ENCODE measurements around the gene DNAJC17. TPM values are rescaled to one million over a fixed set of nuclear protein-coding genes. Genes with fewer than 3 reads are reported as not detected.

The DNAJC17 gene
- total RNA-seq, 2 experiments from 2014 or later = 45.6 to 51.2 TPM

DNA sequence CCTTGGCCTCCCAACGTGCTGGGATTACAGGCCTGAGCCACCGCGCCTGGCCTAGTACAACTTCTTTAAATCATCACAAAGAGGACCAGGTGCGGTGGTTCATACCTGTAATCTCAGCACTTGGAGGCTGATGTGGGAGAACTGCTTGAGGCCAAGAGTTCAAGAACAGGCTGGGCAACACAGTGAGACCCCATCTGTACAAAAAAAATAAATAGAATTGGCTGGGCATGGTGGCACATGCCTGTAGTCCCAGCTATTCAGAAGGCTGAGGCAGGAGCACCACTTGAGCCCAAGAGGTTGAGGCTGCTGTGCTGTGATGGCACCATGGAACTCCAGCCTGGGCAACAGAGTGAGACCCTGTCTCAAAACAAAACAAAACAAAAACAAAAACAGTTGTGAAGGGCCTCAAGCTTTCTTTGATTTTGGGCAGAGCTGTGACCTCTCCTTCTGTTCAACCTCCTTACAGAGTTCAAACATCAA lies 58.1 kb downstream of the DNAJC17 start:
- ATAC-seq = no peak
- H3K9me3 Mint-ChIP-seq (ENCODE audit: low read depth) = no peaks in the 10 kb centered on the region
- peaks cover 21% of the 10 kb centered on the region for H3K36me3 Mint-ChIP-seq
- CTCF ChIA-PET = interaction anchor here (2.3 kb wide), 1 partner anchor 33 kb away, joined by 7 read pairs; no protein-coding TSS in a partner anchor
- peaks cover 50% of the 10 kb centered on the region for H3K4me1 Mint-ChIP-seq
- no peaks in the 10 kb centered on the region for H3K27me3 Mint-ChIP-seq
- H3K4me3 Mint-ChIP-seq = no peak overlapping the region
- H3K27ac Mint-ChIP-seq = peak overlapping the region; percentile 42
- DNase-seq = no peak

DNA sequence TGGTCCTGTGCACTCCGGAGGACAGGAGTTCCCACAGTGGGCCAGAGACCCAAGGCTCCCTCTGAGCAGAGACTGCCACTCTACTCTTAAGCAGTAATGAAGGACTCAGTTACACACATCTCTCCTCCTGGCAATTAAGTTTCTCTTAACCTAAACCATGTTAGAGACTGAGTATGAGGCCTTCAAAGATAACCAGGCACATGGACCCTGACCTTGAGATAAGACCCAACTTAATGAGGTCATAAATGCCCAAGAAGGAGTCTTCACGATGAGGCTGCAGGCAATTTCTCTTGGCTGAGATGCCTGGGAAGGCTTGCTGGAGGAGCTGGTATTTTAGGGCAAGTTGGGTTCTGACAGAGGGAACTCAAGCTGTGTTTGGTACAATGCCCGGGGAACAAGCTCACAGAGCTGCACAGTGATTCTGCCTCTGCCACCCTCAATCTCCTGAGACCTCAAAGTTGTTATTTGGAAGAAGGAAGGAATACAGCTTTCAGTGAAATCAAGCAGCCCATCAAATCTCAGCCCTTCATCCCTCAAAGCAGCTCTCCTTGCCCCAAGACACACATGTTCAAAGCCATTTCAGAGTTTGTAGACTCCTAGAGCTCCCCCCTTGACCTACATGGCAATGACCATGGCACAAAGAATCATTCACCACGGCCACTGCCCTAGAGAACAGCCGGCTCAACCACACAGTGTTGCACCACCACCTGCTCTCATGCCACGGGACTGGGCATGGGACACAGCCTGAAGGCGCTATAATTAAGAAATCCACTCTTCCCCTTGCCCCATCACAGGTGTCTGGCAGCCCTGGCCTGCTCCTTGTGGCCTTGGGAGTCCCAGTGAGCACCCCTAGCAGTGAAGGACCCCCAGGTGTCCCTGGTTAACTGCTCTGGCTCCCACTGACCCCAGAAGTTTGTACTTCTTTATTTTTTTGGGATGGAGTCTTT lies 59.3 kb downstream of the DNAJC17 start:
- DNase-seq = no peak
- CTCF ChIA-PET = interaction anchor here (1.3 kb wide), 1 partner anchor 53 kb away, joined by 3 read pairs; the partner anchor contains the start of gene RAD51
- peaks cover 24% of the 10 kb centered on the region for H3K36me3 Mint-ChIP-seq

DNA sequence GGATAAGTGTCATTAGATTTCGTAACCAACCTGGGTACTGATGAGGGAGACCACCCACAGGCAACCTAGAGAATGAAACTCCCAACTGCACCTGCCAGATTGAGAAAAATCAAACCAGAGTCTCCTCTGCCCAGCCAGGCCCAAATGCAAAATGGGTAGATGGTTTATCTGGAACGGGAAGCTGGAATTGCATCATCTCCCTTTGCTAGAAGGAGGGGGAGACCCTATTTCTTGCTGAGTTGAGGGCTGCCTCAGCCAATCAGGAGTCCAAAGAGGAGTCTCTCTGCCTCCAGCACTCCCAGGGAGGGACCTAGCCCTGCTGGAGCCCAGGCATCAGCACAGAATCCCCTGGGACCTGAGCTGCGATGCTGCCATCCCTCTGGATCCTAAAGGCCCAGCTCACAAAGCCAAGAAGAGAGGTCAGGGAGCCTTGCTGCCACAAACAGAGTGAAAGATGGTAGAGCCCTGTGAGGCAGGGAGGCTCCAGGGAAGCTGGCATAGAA lies 60.3 kb downstream of the DNAJC17 start:
- CTCF ChIA-PET = interaction anchor here (0.6 to 4.1 kb wide), 3 partner anchors 35 to 139 kb away, joined by 3 to 23 read pairs (median 3); partner anchors contain the start of gene RAD51
- Mint-ChIP-seq H3K27ac (peak overlapping the region; percentile 6), H3K4me1 (peaks cover 50% of the 10 kb centered on the region), H3K36me3 (peaks cover 30% of the 10 kb centered on the region), H3K9me3 (ENCODE audit: low read depth) (no peaks in the 10 kb centered on the region), H3K4me3 (no peak overlapping the region), H3K27me3 (no peaks in the 10 kb centered on the region)
- ATAC-seq (no peak), DNase-seq (no peak)

More for the DNA sequence above, 59.3 kb downstream of the DNAJC17 start:
- no peak for ATAC-seq
- peaks cover 51% of the 10 kb centered on the region for H3K4me1 Mint-ChIP-seq
- H3K9me3 Mint-ChIP-seq (ENCODE audit: low read depth) = no peaks in the 10 kb centered on the region
- H3K27me3 Mint-ChIP-seq = no peaks in the 10 kb centered on the region
- peak overlapping the region; percentile 25 for H3K27ac Mint-ChIP-seq
- H3K4me3 Mint-ChIP-seq = no peak overlapping the region

DNA sequence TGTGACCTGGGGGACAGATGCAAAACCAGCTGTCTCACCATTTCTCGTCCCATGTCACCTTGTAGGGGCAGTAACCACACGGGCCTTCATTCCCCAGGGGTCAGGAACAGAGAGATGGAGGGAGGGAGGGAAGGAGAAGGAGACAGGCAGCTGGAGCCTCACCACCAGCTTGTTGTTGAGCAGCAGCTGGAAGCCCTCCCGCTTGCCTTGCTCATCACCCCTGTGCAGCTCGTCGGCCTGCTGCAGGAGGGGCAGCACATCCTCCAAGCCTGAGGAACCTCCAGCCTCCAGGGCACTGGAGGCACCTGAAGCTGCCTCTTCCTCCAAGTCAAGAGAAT lies 62.5 kb downstream of the DNAJC17 start:
- no peaks in the 10 kb centered on the region for H3K27me3 Mint-ChIP-seq
- peaks cover 33% of the 10 kb centered on the region for H3K36me3 Mint-ChIP-seq
- H3K27ac Mint-ChIP-seq = peak overlapping the region; percentile 97
- CTCF ChIA-PET = interaction anchor here (0.8 to 4.1 kb wide), 12 partner anchors 8 to 147 kb away, joined by 3 to 23 read pairs (median 6); partner anchors contain the start of gene GCHFR
- H3K4me3 Mint-ChIP-seq = no peak overlapping the region
- H3K4me1 Mint-ChIP-seq = peaks cover 52% of the 10 kb centered on the region
- ATAC-seq = no peak
- no peak for DNase-seq
- H3K9me3 Mint-ChIP-seq (ENCODE audit: low read depth) = no peaks in the 10 kb centered on the region

DNA sequence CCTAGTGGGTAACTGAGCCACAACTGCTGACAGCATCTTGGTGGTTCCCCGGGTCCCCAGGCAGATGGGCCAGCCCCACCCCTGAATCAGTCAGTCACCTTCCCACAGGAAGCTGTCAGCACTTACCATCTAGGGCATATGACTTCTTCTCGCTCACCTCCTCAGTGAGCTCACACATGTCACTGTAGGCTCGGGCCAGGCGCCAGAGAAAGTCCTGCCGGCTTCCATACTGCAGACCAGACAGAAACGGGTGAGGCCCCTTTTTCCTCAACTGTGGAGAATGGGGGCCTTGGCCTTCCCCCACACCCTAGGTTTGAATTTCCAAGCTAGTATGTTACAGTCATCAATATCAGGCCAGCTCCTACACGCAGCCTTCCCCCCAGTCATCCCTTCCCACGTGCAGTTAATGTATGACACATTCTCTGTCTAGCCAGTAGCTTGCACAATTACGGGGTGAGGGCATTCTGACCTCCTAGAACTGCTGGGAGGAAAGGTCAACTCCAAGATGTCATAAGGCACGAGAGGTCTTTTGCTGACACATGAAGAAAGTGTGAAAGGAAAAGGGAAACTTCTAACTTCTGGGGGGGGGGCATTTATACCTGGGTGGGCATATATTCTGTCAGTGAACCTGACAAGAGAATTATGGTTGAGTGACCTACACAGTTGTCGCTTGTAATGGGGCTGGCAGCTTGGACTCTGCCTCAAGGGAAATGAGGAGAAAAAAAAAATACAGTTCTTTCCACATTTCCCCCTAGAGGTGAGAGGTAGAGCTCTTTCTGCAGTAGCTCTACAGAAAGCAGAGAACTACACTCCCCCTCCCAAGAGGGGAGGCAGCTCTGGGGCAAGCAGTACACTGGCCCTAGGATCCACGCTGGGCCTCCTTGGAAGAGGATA lies 63.1 kb downstream of the DNAJC17 start:
- peaks cover 52% of the 10 kb centered on the region for H3K4me1 Mint-ChIP-seq
- H3K27me3 Mint-ChIP-seq = no peaks in the 10 kb centered on the region
- DNase-seq (peak; percentile 92), ATAC-seq (peak; percentile 98)
- peak overlapping the region; percentile 97 for H3K27ac Mint-ChIP-seq
- peaks cover 36% of the 10 kb centered on the region for H3K36me3 Mint-ChIP-seq
- CTCF ChIA-PET = interaction anchor here (0.6 to 4.1 kb wide), 20 partner anchors 9 to 150 kb away, joined by 3 to 23 read pairs (median 6); partner anchors contain the start of genes GCHFR, RAD51 and VPS18
- H3K4me3 Mint-ChIP-seq = peak overlapping the region; percentile 39
- no peaks in the 10 kb centered on the region for H3K9me3 Mint-ChIP-seq (ENCODE audit: low read depth)

DNA sequence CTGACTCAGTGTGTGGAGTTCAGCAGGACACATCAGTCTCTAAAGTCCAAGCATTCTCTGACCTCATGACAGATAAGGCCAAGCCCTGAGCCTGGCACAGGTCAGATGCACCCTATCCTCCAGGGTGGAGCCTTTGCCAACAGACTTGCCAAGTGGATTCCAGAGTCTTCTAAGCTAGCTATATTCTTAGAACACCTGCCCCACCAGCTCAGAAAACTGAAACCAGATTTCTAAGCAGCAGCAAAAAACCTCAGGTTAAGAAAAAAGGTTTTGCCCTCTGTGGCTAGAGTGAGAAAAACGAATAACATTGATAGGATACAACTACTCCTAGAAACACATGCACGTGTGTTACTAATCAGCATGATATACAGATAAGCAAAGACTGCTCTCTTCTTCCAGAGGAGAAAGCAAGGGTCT lies 63.8 kb downstream of the DNAJC17 start:
- peaks cover 40% of the 10 kb centered on the region for H3K36me3 Mint-ChIP-seq
- no peaks in the 10 kb centered on the region for H3K9me3 Mint-ChIP-seq (ENCODE audit: low read depth)
- no peak for ATAC-seq
- H3K27me3 Mint-ChIP-seq = no peaks in the 10 kb centered on the region
- H3K27ac Mint-ChIP-seq = peak overlapping the region; percentile 97
- DNase-seq = peak; percentile 52
- H3K4me1 Mint-ChIP-seq = peaks cover 52% of the 10 kb centered on the region
- peak overlapping the region; percentile 39 for H3K4me3 Mint-ChIP-seq
- CTCF ChIA-PET = interaction anchor here (0.6 to 4.1 kb wide), 19 partner anchors 10 to 151 kb away, joined by 3 to 23 read pairs (median 6); partner anchors contain the start of genes GCHFR, RAD51 and VPS18

DNA sequence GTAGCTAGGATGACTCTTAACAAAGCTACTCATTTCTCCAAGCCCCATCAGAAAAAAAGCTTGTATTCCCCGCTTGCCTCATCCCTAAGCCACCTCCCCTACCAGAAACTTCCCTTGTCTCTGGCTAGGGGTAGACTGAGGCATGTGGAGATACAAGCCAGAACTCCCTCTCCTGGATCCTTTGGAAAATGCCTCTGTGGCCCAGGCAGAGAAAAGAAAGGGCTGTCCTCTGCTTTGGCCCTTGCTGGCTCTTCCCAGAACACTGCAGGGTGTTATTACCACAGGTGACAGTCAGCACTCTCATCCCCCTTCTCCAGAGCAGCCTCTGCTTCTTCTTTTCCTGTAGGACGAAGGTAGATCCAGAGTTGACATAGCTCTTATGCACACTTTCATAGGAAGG lies 67.4 kb downstream of the DNAJC17 start:
- peaks cover 29% of the 10 kb centered on the region for H3K4me1 Mint-ChIP-seq
- no peaks in the 10 kb centered on the region for H3K9me3 Mint-ChIP-seq (ENCODE audit: low read depth)
- peaks cover 56% of the 10 kb centered on the region for H3K36me3 Mint-ChIP-seq
- H3K4me3 Mint-ChIP-seq = no peak overlapping the region
- ATAC-seq = no peak
- CTCF ChIA-PET = interaction anchor here (1.2 to 2.8 kb wide), 3 partner anchors 39 to 45 kb away, joined by 3 to 10 read pairs (median 7); partner anchors contain the start of gene RAD51
- no peaks in the 10 kb centered on the region for H3K27me3 Mint-ChIP-seq
- no peak for DNase-seq
- no peak overlapping the region for H3K27ac Mint-ChIP-seq

DNA sequence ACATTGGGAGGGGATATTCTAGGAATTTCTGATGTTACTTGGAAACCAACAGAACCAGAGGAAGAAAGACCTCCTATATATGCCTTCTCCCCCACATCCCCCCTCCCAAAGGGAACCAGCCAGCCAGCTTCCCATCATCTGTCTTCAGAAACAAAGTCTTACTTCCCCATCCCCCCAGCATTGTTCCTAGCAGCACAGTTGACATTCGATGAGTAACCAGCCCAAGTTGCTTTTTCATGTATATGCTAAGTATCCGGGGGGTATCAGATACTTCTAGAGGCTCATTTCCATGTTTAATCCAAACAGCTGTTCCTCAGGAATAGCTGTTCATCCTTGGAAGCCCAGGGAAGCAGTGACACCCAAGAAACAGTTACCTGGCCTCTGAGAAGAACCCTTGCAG lies 68.2 kb downstream of the DNAJC17 start:
- peaks cover 56% of the 10 kb centered on the region for H3K36me3 Mint-ChIP-seq
- H3K27me3 Mint-ChIP-seq = no peaks in the 10 kb centered on the region
- CTCF ChIA-PET = interaction anchor here (1.2 to 2.8 kb wide), 4 partner anchors 38 to 65 kb away, joined by 3 to 10 read pairs (median 5); partner anchors contain the start of gene RAD51
- no peak overlapping the region for H3K27ac Mint-ChIP-seq
- DNase-seq (no peak), ATAC-seq (no peak)
- no peak overlapping the region for H3K4me3 Mint-ChIP-seq
- H3K9me3 Mint-ChIP-seq (ENCODE audit: low read depth) = no peaks in the 10 kb centered on the region
- peaks cover 21% of the 10 kb centered on the region for H3K4me1 Mint-ChIP-seq

DNA sequence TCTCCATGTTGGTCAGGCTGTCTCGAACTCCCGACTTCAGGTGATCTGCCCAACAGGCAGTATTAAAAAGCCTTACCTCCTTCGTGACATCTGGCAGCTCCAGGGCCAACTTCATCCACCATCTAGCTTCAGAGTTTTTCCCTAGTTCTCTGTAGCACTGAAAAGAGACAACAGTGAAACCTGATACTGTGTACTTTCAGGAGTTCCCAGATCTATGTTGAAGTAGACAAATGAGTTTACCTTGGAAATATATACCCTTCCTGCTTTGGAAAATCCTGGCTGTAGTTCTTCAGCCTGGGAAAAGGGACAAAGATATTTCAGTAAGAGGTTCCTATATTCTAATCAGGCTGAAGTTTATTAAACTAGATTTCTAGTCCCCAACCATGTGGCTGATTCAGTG lies 70.2 kb downstream of the DNAJC17 start:
- CTCF ChIA-PET = interaction anchor here (2.8 kb wide), 1 partner anchor 45 kb away, joined by 10 read pairs; no protein-coding TSS in a partner anchor
- Mint-ChIP-seq H3K4me1 (peaks cover 2% of the 10 kb centered on the region), H3K9me3 (ENCODE audit: low read depth) (no peaks in the 10 kb centered on the region), H3K36me3 (peaks cover 53% of the 10 kb centered on the region), H3K27me3 (no peaks in the 10 kb centered on the region), H3K27ac (no peak overlapping the region), H3K4me3 (no peak overlapping the region)
- DNase-seq (no peak), ATAC-seq (no peak)

DNA sequence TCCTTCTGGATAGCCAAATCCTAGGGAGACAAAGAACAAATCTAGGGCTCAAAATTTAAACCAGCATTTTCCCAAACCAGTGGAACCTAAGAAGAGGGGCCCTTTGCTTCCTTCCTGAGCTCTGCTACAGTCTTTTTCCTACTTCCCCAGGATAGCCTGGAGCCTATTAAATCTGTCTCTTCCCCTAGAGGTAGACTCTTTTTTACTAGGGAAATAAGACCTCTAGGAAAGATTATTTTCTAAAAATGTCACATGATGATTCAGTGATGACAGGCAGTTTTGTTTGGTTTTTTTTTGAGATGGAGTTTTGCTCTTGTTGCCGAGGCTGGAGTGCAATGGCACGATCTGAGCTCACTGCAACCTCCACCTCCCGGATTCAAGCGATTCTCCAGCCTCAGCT lies 70.7 kb downstream of the DNAJC17 start:
- CTCF ChIA-PET = interaction anchor here (0.9 kb wide), 1 partner anchor 24 kb away, joined by 5 read pairs; no protein-coding TSS in a partner anchor
- peaks cover 55% of the 10 kb centered on the region for H3K36me3 Mint-ChIP-seq

DNA sequence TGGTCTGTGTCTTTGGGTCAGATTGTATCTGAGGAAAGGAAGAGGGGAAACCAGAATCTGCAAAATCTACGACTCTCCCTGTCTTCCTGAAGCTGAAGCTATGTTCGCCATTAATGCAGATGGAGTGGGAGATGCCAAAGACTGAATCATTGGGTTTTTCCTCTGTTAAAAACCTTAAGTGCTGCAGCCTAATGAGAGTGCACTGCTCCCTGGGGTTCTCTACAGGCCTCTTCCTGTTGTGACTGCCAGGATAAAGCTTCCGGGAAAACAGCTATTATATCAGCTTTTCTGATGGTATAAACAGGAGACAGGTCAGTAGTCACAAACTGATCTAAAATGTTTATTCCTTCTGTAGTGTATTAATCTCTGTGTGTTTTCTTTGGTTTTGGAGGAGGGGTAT lies 76.2 kb downstream of the DNAJC17 start:
- no peaks in the 10 kb centered on the region for H3K4me1 Mint-ChIP-seq
- no peaks in the 10 kb centered on the region for H3K9me3 Mint-ChIP-seq (ENCODE audit: low read depth)
- DNase-seq = no peak
- peaks cover 51% of the 10 kb centered on the region for H3K36me3 Mint-ChIP-seq
- no peak overlapping the region for H3K4me3 Mint-ChIP-seq
- no peaks in the 10 kb centered on the region for H3K27me3 Mint-ChIP-seq
- peak overlapping the region; percentile 41 for H3K27ac Mint-ChIP-seq
- CTCF ChIA-PET = interaction anchor here (1.2 to 3.4 kb wide), 3 partner anchors 13 to 164 kb away, joined by 3 to 11 read pairs (median 3); no protein-coding TSS in a partner anchor
- no peak for ATAC-seq

More for the DNA sequence above, 70.7 kb downstream of the DNAJC17 start:
- DNase-seq = no peak
- ATAC-seq = no peak
- Mint-ChIP-seq H3K9me3 (ENCODE audit: low read depth) (no peaks in the 10 kb centered on the region), H3K4me3 (no peak overlapping the region), H3K27ac (no peak overlapping the region), H3K4me1 (peaks cover 2% of the 10 kb centered on the region), H3K27me3 (no peaks in the 10 kb centered on the region)

DNA sequence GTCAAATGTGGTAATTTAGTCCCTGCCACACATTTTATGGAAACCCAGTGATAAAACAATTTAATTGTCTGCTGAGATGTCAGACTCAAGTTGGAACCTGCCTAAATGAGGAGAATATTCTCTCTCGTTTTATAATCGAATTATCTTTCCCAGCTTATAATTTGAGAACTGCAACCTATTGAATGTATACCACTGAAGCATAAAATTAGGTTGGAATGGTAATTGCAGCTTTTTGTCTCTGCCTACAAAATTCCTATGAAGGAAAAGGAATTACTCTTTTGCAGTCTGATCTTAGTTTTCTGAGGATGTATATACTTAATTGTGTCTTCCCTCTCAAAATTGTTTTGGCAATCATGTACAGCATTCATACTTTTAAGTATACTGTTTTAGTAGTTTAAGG lies 83.4 kb downstream of the DNAJC17 start:
- no peak for DNase-seq
- no peak overlapping the region for H3K27ac Mint-ChIP-seq

More for the DNA sequence above, 83.4 kb downstream of the DNAJC17 start:
- CTCF ChIA-PET = interaction anchor here (0.7 to 0.9 kb wide), 3 partner anchors 17 to 204 kb away, joined by 3 read pairs; no protein-coding TSS in a partner anchor
- H3K4me1 Mint-ChIP-seq = peaks cover 16% of the 10 kb centered on the region
- H3K27me3 Mint-ChIP-seq = no peaks in the 10 kb centered on the region
- ATAC-seq = no peak
- peaks cover 38% of the 10 kb centered on the region for H3K36me3 Mint-ChIP-seq
- no peaks in the 10 kb centered on the region for H3K9me3 Mint-ChIP-seq (ENCODE audit: low read depth)
- no peak overlapping the region for H3K4me3 Mint-ChIP-seq

Data from activated CD8-positive, alpha-beta memory T cell treated with anti-CD3 and anti-CD28 coated beads, Interleukin-2, amount 10 ng/mL, durations not matched to agents 7 days and 5 days (primary cell).